Lung (tissue), 12 donors: ENCODE measurements around the gene NSD2. TPM values are rescaled to one million over a fixed set of nuclear protein-coding genes. Genes with fewer than 3 reads are reported as not detected.

Source experiments
- ATAC-seq: fragments of 200-7000 bp; cut with Tn5 transposase; one replicate; pipeline ENCODE4 v1.9.1; 2020; ENCODE audit warnings: moderate number of reproducible peaks; ENCODE audit not compliant: insufficient read depth, low FRiP score
- DNase-seq, 3 donors: peaks; one replicate each; pipeline ENCODE4 v3.0.0-alpha.2; 2013 to 2017
- H3K27ac ChIP-seq, 2 donors: one replicate each; pipeline ENCODE4 v1.5.1; 2013; ENCODE audit warnings: mild to moderate bottlenecking in 2 of 2, moderate library complexity in 2 of 2, control low read depth in 1 of 2, inconsistent platforms in 1 of 2, low read depth in 1 of 2, low read length in 1 of 2
- H3K27me3 ChIP-seq, 3 donors: one replicate each; pipeline ENCODE4 v1.5.1; 2013; ENCODE audit warnings: low read length in 2 of 3; ENCODE audit not compliant: control insufficient read depth in 3 of 3, insufficient read depth in 3 of 3
- H3K36me3 ChIP-seq, 4 donors: one replicate each; pipeline ENCODE4 v1.5.1; 2013; ENCODE audit warnings: low read length in 4 of 4, mild to moderate bottlenecking in 1 of 4, moderate library complexity in 1 of 4; ENCODE audit not compliant: control insufficient read depth in 4 of 4, insufficient read depth in 4 of 4
- H3K4me1 ChIP-seq, 5 donors: one replicate each; pipeline ENCODE4 v1.5.1; 2013; ENCODE audit warnings: low read length in 5 of 5, mild to moderate bottlenecking in 2 of 5, moderate library complexity in 1 of 5; ENCODE audit not compliant: control insufficient read depth in 5 of 5, insufficient read depth in 5 of 5
- H3K4me3 ChIP-seq: one replicate; pipeline ENCODE4 v1.5.1; 2013; ENCODE audit warnings: mild to moderate bottlenecking, control low read depth, moderate library complexity
- H3K9ac ChIP-seq, 2 donors: one replicate each; pipeline ENCODE4 v1.5.1; 2013; ENCODE audit warnings: low read length in 2 of 2, control low read depth in 1 of 2; ENCODE audit not compliant: insufficient read depth in 1 of 2
- H3K9me3 ChIP-seq, 4 donors: one replicate each; pipeline ENCODE4 v1.5.1; 2013; ENCODE audit warnings: low read length in 3 of 4, mild to moderate bottlenecking in 1 of 4, moderate library complexity in 1 of 4; ENCODE audit not compliant: control insufficient read depth in 4 of 4, insufficient read depth in 3 of 4
- WGBS, 2 donors: extraction: QIAGEN DNeasy Blood & Tissue Kit; methylation state at CpG; one replicate each; pipeline ENCODE4 v1.1.7; 2013; 5-methylcytosine and 5-hydroxymethylcytosine counted together
- polyA plus RNA-seq, 2 donors: library from polyadenylated mRNA; stranded (reverse); fragments of 200-250 nt; gene quantifications; one replicate each; pipeline ENCODE4 v1.2.1, GENCODE V29; 2013
- total RNA-seq, 2 donors: library from RNA; depleted of rRNA in 1 of 2; stranded (reverse); fragments of >200 nt in 1 of 2; gene quantifications; one replicate each; pipeline ENCODE4 v1.2.1, GENCODE V29; 2014 to 2021
- TF ChIP-seq, protein P1 (sequence below): IDR thresholded peaks from 2 replicates; pipeline ENCODE4 v1.5.1; 2012; ENCODE audit warnings: mild to moderate bottlenecking; ENCODE audit errors: control extremely low read depth, extremely low read depth
- donor health status: control.
- donor health status: control.
- donor health status: Bipolar disorder and iron deficiency.
- donor health status: healthy.
- donor health status: DM: yes; HTN: yes; CAD: no.

The NSD2 gene
- total and polyA plus RNA-seq, 4 donors = 12.7 to 66.2 (median 28.3) TPM

DNA sequence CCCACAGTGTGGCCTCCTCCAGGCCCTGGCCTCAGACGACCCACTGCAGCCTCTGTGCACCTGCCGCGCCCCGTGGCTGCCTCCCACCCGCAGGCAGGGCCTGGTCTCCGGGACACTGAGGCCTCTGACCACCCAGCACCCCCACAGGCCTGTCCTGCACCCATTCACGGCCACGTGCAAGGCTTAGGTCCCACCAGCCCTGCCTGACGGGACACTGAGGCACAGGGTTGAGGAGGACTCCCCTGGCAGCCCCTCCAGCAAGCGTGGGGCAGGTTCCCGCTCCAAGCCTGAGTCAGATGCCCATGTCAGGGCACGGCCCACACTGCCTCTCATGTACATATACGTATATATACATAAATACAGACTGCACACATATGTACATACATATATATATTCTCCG, 114.1 kb downstream of the NSD2 start:
- ATAC-seq (no peak), DNase-seq (no peak)
- Histone ChIP-seq H3K36me3 (peaks cover 11 to 78% (median 39%) of the 10 kb centered on the region in 4 donors), H3K27me3 (no peaks in the 10 kb centered on the region), H3K9me3 (no peaks in the 10 kb centered on the region), H3K4me3 (no peak overlapping the region), H3K4me1 (peaks cover 0 to 3% (median 0%) of the 10 kb centered on the region in 5 donors), H3K9ac (no peak overlapping the region), H3K27ac (no peak overlapping the region)
- WGBS, 2 donors = 94% methylated on average over 14 of the region's 14 CpGs
- TF ChIP-seq, protein P1, sequence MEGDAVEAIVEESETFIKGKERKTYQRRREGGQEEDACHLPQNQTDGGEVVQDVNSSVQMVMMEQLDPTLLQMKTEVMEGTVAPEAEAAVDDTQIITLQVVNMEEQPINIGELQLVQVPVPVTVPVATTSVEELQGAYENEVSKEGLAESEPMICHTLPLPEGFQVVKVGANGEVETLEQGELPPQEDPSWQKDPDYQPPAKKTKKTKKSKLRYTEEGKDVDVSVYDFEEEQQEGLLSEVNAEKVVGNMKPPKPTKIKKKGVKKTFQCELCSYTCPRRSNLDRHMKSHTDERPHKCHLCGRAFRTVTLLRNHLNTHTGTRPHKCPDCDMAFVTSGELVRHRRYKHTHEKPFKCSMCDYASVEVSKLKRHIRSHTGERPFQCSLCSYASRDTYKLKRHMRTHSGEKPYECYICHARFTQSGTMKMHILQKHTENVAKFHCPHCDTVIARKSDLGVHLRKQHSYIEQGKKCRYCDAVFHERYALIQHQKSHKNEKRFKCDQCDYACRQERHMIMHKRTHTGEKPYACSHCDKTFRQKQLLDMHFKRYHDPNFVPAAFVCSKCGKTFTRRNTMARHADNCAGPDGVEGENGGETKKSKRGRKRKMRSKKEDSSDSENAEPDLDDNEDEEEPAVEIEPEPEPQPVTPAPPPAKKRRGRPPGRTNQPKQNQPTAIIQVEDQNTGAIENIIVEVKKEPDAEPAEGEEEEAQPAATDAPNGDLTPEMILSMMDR = no peak

DNA sequence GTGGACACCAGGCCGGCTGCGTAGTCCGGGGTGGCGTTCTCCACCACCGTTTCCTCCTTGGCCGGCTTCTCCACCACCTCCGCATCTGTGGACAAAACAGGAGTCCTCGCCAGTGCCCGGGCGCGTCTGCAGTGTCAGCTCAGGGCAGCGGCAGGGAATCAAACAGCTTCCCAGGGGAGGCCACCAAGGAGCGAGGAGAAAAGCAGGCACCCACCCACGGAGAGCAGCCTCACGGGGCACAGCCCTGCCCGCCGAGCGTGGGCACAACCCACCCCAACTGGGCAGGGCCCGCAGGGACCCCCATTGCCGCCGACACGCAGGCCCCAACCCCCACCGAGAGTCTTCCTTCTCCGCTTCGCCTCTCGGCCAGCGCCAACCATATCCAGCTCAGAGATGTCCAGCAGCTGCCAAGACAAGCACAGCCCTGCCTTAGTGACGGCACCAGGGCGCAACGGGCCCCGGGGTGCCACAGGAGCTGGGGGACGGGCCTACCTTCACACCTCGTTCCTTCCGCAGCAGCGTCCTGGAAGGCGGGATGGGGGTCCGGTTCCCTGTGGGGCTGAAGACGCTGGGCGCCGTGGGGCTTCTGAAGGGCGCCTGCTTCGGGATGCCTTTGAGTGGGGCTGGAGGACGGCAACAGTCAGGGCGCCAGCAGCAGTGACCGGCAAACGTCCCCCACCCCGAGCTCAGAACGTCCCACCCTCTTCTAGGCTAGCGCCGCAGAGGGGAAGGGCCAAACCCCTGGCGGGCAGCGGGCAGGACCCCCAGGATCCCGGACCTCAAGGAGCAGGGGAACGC, 114.8 kb downstream of the NSD2 start:
- TF ChIP-seq, protein P1 = no peak
- Histone ChIP-seq H3K9me3 (no peaks in the 10 kb centered on the region), H3K36me3 (peaks cover 11 to 73% (median 36%) of the 10 kb centered on the region in 4 donors), H3K4me1 (peaks cover 0 to 3% (median 0%) of the 10 kb centered on the region in 5 donors), H3K27me3 (no peaks in the 10 kb centered on the region), H3K4me3 (no peak overlapping the region), H3K9ac (no peak overlapping the region), H3K27ac (no peak overlapping the region)
- no peak for DNase-seq
- WGBS, 2 donors = 95 to 97% methylated on average over 52 to 54 of the region's 54 CpGs
- ATAC-seq = no peak

DNA sequence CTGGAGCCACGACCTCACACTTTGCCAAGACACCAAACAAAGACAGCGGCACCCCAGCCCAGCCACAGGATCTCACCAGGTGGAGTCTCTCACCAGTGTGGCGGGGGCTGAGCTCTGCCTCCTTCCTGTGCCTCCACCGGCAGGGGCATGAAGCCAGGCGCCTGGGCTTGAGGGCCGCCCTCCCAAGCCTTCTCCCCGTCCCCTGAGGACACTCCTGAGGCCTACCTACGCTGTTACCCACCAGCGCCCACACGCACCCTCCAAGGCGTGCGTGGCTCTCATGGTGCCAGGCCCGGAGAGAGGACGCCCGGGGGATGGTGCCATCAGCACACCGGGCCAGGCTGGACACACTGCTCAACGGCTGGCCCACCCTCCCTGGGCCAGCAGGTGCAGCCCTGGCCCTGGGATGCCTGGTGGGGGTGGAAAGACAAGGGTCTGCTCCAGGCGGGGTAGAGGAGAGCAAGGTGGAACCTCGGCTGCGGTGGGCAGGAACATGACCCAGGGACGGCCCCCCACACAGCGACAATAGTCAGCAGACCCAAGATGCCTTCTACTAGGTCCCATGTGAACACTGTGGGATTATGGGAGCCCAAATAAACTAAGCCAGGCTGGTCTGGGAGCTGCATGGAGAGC, 115.5 kb downstream of the NSD2 start:
- TF ChIP-seq, protein P1 = no peak
- no peak overlapping the region for H3K9ac ChIP-seq
- WGBS, 2 donors = 86 to 90% methylated on average over 22 of the region's 22 CpGs
- H3K36me3 ChIP-seq = peaks cover 8 to 70% (median 31%) of the 10 kb centered on the region in 4 donors
- H3K9me3 ChIP-seq = no peaks in the 10 kb centered on the region
- H3K4me3 ChIP-seq = no peak overlapping the region
- no peak for DNase-seq
- ATAC-seq = no peak
- H3K27me3 ChIP-seq = no peaks in the 10 kb centered on the region
- H3K27ac ChIP-seq = no peak overlapping the region
- no peaks in the 10 kb centered on the region for H3K4me1 ChIP-seq
